SK-N-SH (cell line): ENCODE data around the gene CPLX3. TPM values are rescaled to one million over a fixed set of nuclear protein-coding genes. Genes with fewer than 3 reads are reported as not detected.
A peak's percentile ranks its signal among the peaks of the same experiment; 100 is the strongest.

Experiments used
- CTCF ChIA-PET: fragments of 300-600, 350-600 bp; formaldehyde crosslinking; extraction: SDS; loops from one replicate; lab custom pipeline; 2021; lab: Yijun Ruan, JAX
- POLR2A ChIA-PET: fragments of 350-600 bp; sonication (Branson Sonifier 250); formaldehyde crosslinking; extraction: SDS; loops from one replicate; lab custom pipeline; 2020; ENCODE audit warnings: antibody characterized with exemption, inconsistent platforms; lab: Yijun Ruan, JAX
- DNase-seq: peaks from one replicate; pipeline ENCODE4 v3.0.0; 2012
- H2AFZ ChIP-seq: fragments of 200-600 bp; sonication (generic); 2 replicates; pipeline ENCODE4 v1.8.1; 2016; ENCODE audit warnings: antibody characterized with exemption, mild to moderate bottlenecking, low read depth
- H3F3A ChIP-seq: fragments of 200-600 bp; sonication (generic); replicated peaks from 2 replicates; pipeline ENCODE3; 2016; ENCODE audit warnings: antibody characterized with exemption, mild to moderate bottlenecking; ENCODE audit not compliant: insufficient read depth
- H3K27ac ChIP-seq, 2 experiments: fragments of 200-500 bp in 1 of 2; fragments of 200-600 bp in 1 of 2; sonication (Bioruptor generic) in 1 of 2; sonication (generic), shearing (Covaris generic) in 1 of 2; 2 replicates each; pipeline versions ENCODE4 v1.5.1 to v1.6.1; 2014 to 2016; ENCODE audit warnings: low read depth in 2 of 2, inconsistent platforms in 1 of 2, low read length in 1 of 2, mild to moderate bottlenecking in 1 of 2, mixed read lengths in 1 of 2
- H3K27me3 ChIP-seq: fragments of 200-600 bp; sonication (generic), shearing (Covaris generic); 2 replicates; pipeline ENCODE4 v1.6.1; 2016; ENCODE audit warnings: mixed run types; ENCODE audit not compliant: insufficient read depth
- H3K36me3 ChIP-seq, 2 experiments: fragments of 200-500 bp in 1 of 2; fragments of 200-600 bp in 1 of 2; sonication (Bioruptor generic) in 1 of 2; sonication (generic) in 1 of 2; replicated peaks in 1 of 2; 2 replicates each; pipeline versions ENCODE3 to v1.5.1; 2014 to 2016; ENCODE audit warnings: low read length in 1 of 2, mild to moderate bottlenecking in 1 of 2; ENCODE audit not compliant: insufficient read depth in 2 of 2, control insufficient read depth in 1 of 2
- H3K4me1 ChIP-seq, 2 experiments: fragments of 200-500 bp in 1 of 2; fragments of 200-600 bp in 1 of 2; sonication (Bioruptor generic) in 1 of 2; sonication (generic), shearing (Covaris generic) in 1 of 2; 2 replicates each; pipeline versions ENCODE4 v1.5.1 to v1.6.1; 2014 to 2016; ENCODE audit warnings: low read depth in 1 of 2, low read length in 1 of 2, mixed run types in 1 of 2; ENCODE audit not compliant: insufficient read depth in 2 of 2, control insufficient read depth in 1 of 2
- H3K4me2 ChIP-seq: fragments of 200-600 bp; sonication (generic), shearing (Covaris generic); 2 replicates; pipeline ENCODE4 v1.6.1; 2017; ENCODE audit warnings: mixed run types
- H3K4me3 ChIP-seq, 2 experiments: fragments of 200-500 bp in 1 of 2; fragments of 200-600 bp in 1 of 2; sonication (Bioruptor generic) in 1 of 2; sonication (generic), shearing (Covaris generic) in 1 of 2; 2 replicates each; pipeline versions ENCODE4 v1.5.1 to v1.8.1; 2014 to 2016; ENCODE audit warnings: low read depth in 2 of 2, inconsistent platforms in 1 of 2, low read length in 1 of 2, mild to moderate bottlenecking in 1 of 2, mixed read lengths in 1 of 2, moderate library complexity in 1 of 2
- H3K79me2 ChIP-seq: fragments of 200-600 bp; sonication (generic); 2 replicates; pipeline ENCODE4 v1.8.1; 2017; ENCODE audit warnings: mild to moderate bottlenecking; ENCODE audit not compliant: insufficient read depth
- H3K9ac ChIP-seq: fragments of 200-600 bp; sonication (generic); 2 replicates; pipeline ENCODE4 v1.6.1; 2017; ENCODE audit warnings: mixed run types
- H3K9me2 ChIP-seq: fragments of 200-600 bp; sonication (generic); 2 replicates; pipeline ENCODE4 v1.6.1; 2017; ENCODE audit warnings: mixed run types
- H3K9me3 ChIP-seq: fragments of 200-600 bp; sonication (generic); 2 replicates; pipeline ENCODE4 v1.6.1; 2017; ENCODE audit warnings: mixed run types, mild to moderate bottlenecking, moderate library complexity
- H4K20me1 ChIP-seq: fragments of 200-600 bp; sonication (generic); 2 replicates; pipeline ENCODE4 v1.6.1; 2017; ENCODE audit warnings: mild to moderate bottlenecking, mixed run types; ENCODE audit not compliant: insufficient read depth
- MXI1 ChIP-seq: IDR thresholded peaks from 2 replicates; pipeline ENCODE4 v1.6.1; 2012; ENCODE audit warnings: mild to moderate bottlenecking, low read depth, low read length, improper control_type of control experiment
- RXRA ChIP-seq: IDR thresholded peaks from 2 replicates; pipeline ENCODE4 v1.4.0; 2012; ENCODE audit warnings: low read depth, mild to moderate bottlenecking, borderline replicate concordance
- SIN3A ChIP-seq: IDR thresholded peaks from 2 replicates; pipeline ENCODE4 v1.6.1; 2012; ENCODE audit warnings: low read depth, mild to moderate bottlenecking, low read length, moderate library complexity, borderline replicate concordance
- USF1 ChIP-seq: IDR thresholded peaks from 2 replicates; pipeline ENCODE4 v1.4.0; 2012; ENCODE audit warnings: low read depth, borderline replicate concordance
- ZBTB33 ChIP-seq: IDR thresholded peaks from 2 replicates; pipeline ENCODE4 v1.4.0; 2012; ENCODE audit warnings: low read depth, borderline replicate concordance
- WGBS: methylation state at CpG from one replicate; pipeline ENCODE4 v1.1.6; 2017; ENCODE audit warnings: low lambda C conversion rate; 5-methylcytosine and 5-hydroxymethylcytosine counted together
- polyA plus RNA-seq, 3 experiments: library from polyadenylated mRNA; depleted of rRNA; stranded (reverse); fragments of >200 nt; gene quantifications; 2 replicates each; pipeline ENCODE4 v1.2.3, GENCODE V29; 2012
- TF ChIP-seq, protein P1 (sequence below): IDR thresholded peaks from 2 replicates; pipeline ENCODE4 v1.4.0; 2012; ENCODE audit warnings: low read depth

The CPLX3 gene
- polyA plus RNA-seq, 1 of the 3 experiments (the other 2 are of a cell fraction): not detected

DNA sequence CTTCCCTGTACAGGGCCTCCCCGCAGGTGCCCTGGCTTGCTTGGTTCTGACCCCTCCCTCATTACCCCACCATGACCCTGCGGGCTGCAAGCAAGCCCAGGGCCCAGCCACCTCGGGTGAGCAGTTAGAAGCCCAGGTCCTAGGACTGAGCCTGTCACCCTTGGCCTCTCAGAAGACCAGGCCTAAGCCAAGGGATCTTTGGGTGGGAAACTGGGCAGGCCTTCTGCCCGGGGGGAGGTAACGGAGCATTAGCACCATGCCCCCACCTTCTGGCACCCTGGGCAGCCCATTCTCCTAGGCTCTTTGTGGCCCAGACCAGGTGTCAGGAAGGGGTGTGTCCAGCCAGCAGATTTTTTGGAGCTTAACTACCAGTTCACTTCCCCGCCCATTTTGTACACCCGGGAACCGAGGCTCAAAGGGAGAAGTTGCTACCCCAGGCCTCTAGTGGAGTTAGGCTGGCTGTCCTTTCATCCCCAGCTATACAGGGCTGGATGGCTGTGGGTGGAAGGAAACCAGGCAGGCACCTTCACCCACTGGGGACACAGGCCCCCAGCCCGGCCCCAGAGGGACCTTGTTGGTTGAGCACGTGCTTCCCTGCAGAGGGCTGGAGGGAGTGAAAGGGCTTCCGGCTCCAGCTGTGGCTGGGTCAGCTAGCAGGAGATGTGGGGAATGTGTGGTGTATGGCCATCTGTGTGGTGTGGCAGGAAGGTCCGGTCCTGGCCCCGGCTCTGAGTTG lies 43.2 kb upstream of the CPLX3 start:
- no peak overlapping the region for H2AFZ ChIP-seq

GRCh38 chr15:74783808-74784175 lies 42.6 kb upstream of the CPLX3 start:
- Histone ChIP-seq H3K9ac (peak overlapping the region; percentile 77; the same call in 1 of the 2 replicates), H4K20me1 (peaks cover 60% of the 10 kb centered on the region), H3K4me3 (peak overlapping the region; percentile 85 to 97), H2AFZ (no peak overlapping the region), H3K9me3 (no peaks in the 10 kb centered on the region), H3K36me3 (peaks cover 0 to 10% of the 10 kb centered on the region in 2 experiments), H3K4me1 (peaks cover 10 to 48% of the 10 kb centered on the region in 2 experiments; a peak in 2 of 4 replicates), H3K9me2 (no peaks in the 10 kb centered on the region), H3F3A (peaks cover 3% of the 10 kb centered on the region), H3K4me2 (peak overlapping the region; percentile 98), H3K27ac (peak overlapping the region in 1 of 2 experiments; percentile 40; a peak in 1 of 4 replicates), H3K79me2 (peaks cover 64% of the 10 kb centered on the region), H3K27me3 (no peaks in the 10 kb centered on the region)
- WGBS: 57% methylated on average over 1 of the region's 3 CpGs
- CTCF ChIA-PET: interaction anchor here (0.8 to 24.3 kb wide), 13 partner anchors 10 to 167 kb away, joined by 3 to 1109 read pairs (median 14); partner anchors contain the start of genes CLK3 and ULK3
- POLR2A ChIA-PET: interaction anchor here (0.6 kb wide), 1 partner anchor 20 kb away, joined by 3 read pairs; no protein-coding TSS in a partner anchor
- no peak for DNase-seq
- TF ChIP-seq MXI1: no peak
- no peak for TF ChIP-seq SIN3A
- no peak for TF ChIP-seq RXRA
- TF ChIP-seq ZBTB33: no peak

More for the DNA sequence above, 43.2 kb upstream of the CPLX3 start:
- H3K27ac ChIP-seq: peak overlapping the region in 1 of 2 experiments; percentile 76; a peak in 2 of 4 replicates
- H3K4me2 ChIP-seq: peak overlapping the region; percentile 98
- peak; percentile 59 for DNase-seq
- TF ChIP-seq MXI1: peak; percentile 81
- TF ChIP-seq USF1: no peak
- TF ChIP-seq, protein P1, sequence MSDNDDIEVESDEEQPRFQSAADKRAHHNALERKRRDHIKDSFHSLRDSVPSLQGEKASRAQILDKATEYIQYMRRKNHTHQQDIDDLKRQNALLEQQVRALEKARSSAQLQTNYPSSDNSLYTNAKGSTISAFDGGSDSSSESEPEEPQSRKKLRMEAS: peak; percentile 85
- peaks cover 3% of the 10 kb centered on the region for H3F3A ChIP-seq
- H3K36me3 ChIP-seq: peaks cover 0 to 10% of the 10 kb centered on the region in 2 experiments
- H3K79me2 ChIP-seq: peaks cover 59% of the 10 kb centered on the region
- peaks cover 54% of the 10 kb centered on the region for H4K20me1 ChIP-seq
- peak overlapping the region; percentile 85 to 97 for H3K4me3 ChIP-seq
- peak overlapping the region; percentile 77 for H3K9ac ChIP-seq
- WGBS: 23% methylated on average over 9 of the region's 13 CpGs
- ChIA-PET POLR2A (interaction anchor here (0.6 kb wide), 1 partner anchor 20 kb away, joined by 3 read pairs; no protein-coding TSS in a partner anchor), CTCF (interaction anchor here (0.8 to 24.3 kb wide), 14 partner anchors 10 to 167 kb away, joined by 3 to 1109 read pairs (median 14); partner anchors contain the start of genes CLK3 and ULK3)
- H3K4me1 ChIP-seq: peaks cover 10 to 42% of the 10 kb centered on the region in 2 experiments; a peak in 2 of 4 replicates
- H3K9me2 ChIP-seq: no peaks in the 10 kb centered on the region
- no peaks in the 10 kb centered on the region for H3K27me3 ChIP-seq
- H3K9me3 ChIP-seq: no peaks in the 10 kb centered on the region
